Glutamatergic neuron (in vitro differentiated cells): ENCODE measurements around the gene CCDC177. TPM values are rescaled to one million over a fixed set of nuclear protein-coding genes. Genes with fewer than 3 reads are reported as not detected.
"Not testable (repeated sequence)": the region's sequence is repeated elsewhere in the genome, so short reads cannot be mapped to it uniquely, and the experiment has no call there.

Source experiments
- DNase-seq: peaks from one replicate; pipeline ENCODE4 v3.0.0; 2022
- H3K27ac Mint-ChIP-seq: one replicate; pipeline ENCODE4 v1.8.0; 2020; ENCODE audit warnings: mild to moderate bottlenecking, mixed read lengths, inconsistent platforms; ENCODE audit not compliant: unreplicated experiment
- H3K27me3 Mint-ChIP-seq: one replicate; pipeline ENCODE4 v1.8.0; 2020; ENCODE audit warnings: mild to moderate bottlenecking, moderate library complexity, mixed read lengths, inconsistent platforms; ENCODE audit not compliant: unreplicated experiment
- H3K36me3 Mint-ChIP-seq: one replicate; pipeline ENCODE4 v1.8.0; 2020; ENCODE audit warnings: mild to moderate bottlenecking, mixed read lengths, inconsistent platforms; ENCODE audit not compliant: unreplicated experiment
- H3K4me1 Mint-ChIP-seq: one replicate; pipeline ENCODE4 v1.8.0; 2020; ENCODE audit warnings: mild to moderate bottlenecking, low read depth, mixed read lengths, inconsistent platforms; ENCODE audit not compliant: unreplicated experiment
- H3K4me3 Mint-ChIP-seq: one replicate; pipeline ENCODE4 v1.8.0; 2020; ENCODE audit warnings: mild to moderate bottlenecking, mixed read lengths, inconsistent platforms; ENCODE audit not compliant: unreplicated experiment
- H3K9me3 Mint-ChIP-seq: one replicate; pipeline ENCODE4 v1.8.0; 2020; ENCODE audit warnings: mild to moderate bottlenecking, moderate library complexity, mixed read lengths, inconsistent platforms; ENCODE audit not compliant: unreplicated experiment
- CTCF ChIP-seq: fragments of 200-600 bp; sonication (generic); IDR thresholded peaks from one replicate; pipeline ENCODE4 v1.5.0; 2021; ENCODE audit not compliant: partially characterized antibody, unreplicated experiment
- total RNA-seq: library from RNA; stranded (reverse); fragmentation: NEBNext Ultra II Directional; extraction: Animal tissue kit (Norgen Biotek cat#: 25700); gene quantifications from one replicate; pipeline ENCODE4 v1.2.1, GENCODE V29; 2021; ENCODE audit not compliant: unreplicated experiment

CCDC177 gene
- total RNA-seq, 1 donor from 2014 or later = 7.8 TPM

- Mint-ChIP-seq H3K9me3 (peaks cover 2% of the 10 kb centered on the region), H3K27ac (no peak overlapping the region), H3K27me3 (peaks cover 6% of the 10 kb centered on the region), H3K4me3 (no peak overlapping the region), H3K36me3 (no peaks in the 10 kb centered on the region), H3K4me1 (peaks cover 28% of the 10 kb centered on the region)
- TF ChIP-seq CTCF = no peak
- DNase-seq = no peak
Measured at GRCh38 chr14:69605738-69606137, 31.1 kb upstream of the CCDC177 start.

GRCh38 chr14:69600304-69600891, 25.7 kb upstream of the CCDC177 start:
- Mint-ChIP-seq H3K4me1 (peaks cover 6% of the 10 kb centered on the region), H3K9me3 (no peaks in the 10 kb centered on the region), H3K27ac (no peak overlapping the region), H3K27me3 (no peaks in the 10 kb centered on the region), H3K36me3 (no peaks in the 10 kb centered on the region), H3K4me3 (no peak overlapping the region)
- no peak for TF ChIP-seq CTCF
- no peak for DNase-seq

- H3K27ac Mint-ChIP-seq, H3K9me3 Mint-ChIP-seq, H3K4me1 Mint-ChIP-seq: not testable (repeated sequence)
Measured at GRCh38 chr14:69599431-69599830, 24.8 kb upstream of the CCDC177 start.

GRCh38 chr14:69595336-69595735, 20.7 kb upstream of the CCDC177 start:
- no peak for TF ChIP-seq CTCF
- Mint-ChIP-seq H3K36me3 (no peaks in the 10 kb centered on the region), H3K9me3 (no peaks in the 10 kb centered on the region), H3K4me1 (peaks cover 16% of the 10 kb centered on the region), H3K4me3 (no peak overlapping the region), H3K27me3 (peaks cover 2% of the 10 kb centered on the region), H3K27ac (no peak overlapping the region)
- DNase-seq = no peak

More at GRCh38 chr14:69599431-69599830, 24.8 kb upstream of the CCDC177 start:
- H3K4me3 Mint-ChIP-seq, H3K36me3 Mint-ChIP-seq, H3K27me3 Mint-ChIP-seq, DNase-seq: not testable (repeated sequence)

- H3K36me3 Mint-ChIP-seq = no peaks in the 10 kb centered on the region
- no peak for TF ChIP-seq CTCF
- H3K27me3 Mint-ChIP-seq = peaks cover 2% of the 10 kb centered on the region
- no peak overlapping the region for H3K27ac Mint-ChIP-seq
- DNase-seq = no peak
- H3K4me1 Mint-ChIP-seq = peaks cover 16% of the 10 kb centered on the region
- H3K9me3 Mint-ChIP-seq = no peaks in the 10 kb centered on the region
- H3K4me3 Mint-ChIP-seq = no peak overlapping the region
Measured at GRCh38 chr14:69594846-69595245, 20.2 kb upstream of the CCDC177 start.
